ENCODE results near the gene GABPA.

DNA sequence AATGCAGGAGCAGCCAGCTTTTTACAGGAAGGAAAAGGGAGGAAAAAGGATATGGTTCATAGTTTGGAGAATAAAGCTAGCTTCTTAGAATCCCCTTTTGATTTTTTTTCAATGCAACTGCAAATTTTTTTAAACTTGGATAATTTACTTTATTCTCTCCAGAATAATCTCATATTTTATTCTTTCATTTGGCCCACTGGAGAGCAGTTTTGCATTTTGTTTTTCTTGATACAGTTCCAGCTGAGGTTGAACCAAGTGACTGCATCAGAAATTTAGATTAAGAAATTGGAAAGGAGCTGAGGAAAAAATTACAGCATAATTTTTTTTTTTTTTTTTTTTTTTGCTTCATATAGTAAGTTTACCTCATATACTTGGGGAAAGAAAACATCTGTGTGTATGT, 22.8 kb downstream of the GABPA start:
- TF ChIP-seq, protein P1, sequence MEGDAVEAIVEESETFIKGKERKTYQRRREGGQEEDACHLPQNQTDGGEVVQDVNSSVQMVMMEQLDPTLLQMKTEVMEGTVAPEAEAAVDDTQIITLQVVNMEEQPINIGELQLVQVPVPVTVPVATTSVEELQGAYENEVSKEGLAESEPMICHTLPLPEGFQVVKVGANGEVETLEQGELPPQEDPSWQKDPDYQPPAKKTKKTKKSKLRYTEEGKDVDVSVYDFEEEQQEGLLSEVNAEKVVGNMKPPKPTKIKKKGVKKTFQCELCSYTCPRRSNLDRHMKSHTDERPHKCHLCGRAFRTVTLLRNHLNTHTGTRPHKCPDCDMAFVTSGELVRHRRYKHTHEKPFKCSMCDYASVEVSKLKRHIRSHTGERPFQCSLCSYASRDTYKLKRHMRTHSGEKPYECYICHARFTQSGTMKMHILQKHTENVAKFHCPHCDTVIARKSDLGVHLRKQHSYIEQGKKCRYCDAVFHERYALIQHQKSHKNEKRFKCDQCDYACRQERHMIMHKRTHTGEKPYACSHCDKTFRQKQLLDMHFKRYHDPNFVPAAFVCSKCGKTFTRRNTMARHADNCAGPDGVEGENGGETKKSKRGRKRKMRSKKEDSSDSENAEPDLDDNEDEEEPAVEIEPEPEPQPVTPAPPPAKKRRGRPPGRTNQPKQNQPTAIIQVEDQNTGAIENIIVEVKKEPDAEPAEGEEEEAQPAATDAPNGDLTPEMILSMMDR (IDR thresholded peaks at IDR 0.05) = no peak
- TF ChIP-seq POLR2A (IDR thresholded peaks at IDR 0.05) (no peak), EP300 (IDR thresholded peaks at IDR 0.05) (no peak), POLR2AphosphoS5 (IDR thresholded peaks at IDR 0.05) (no peak)
